ENCODE data around the gene SLC45A1. TPM values are rescaled to one million over a fixed set of nuclear protein-coding genes. Genes with fewer than 3 reads are reported as not detected.

Gene SLC45A1
- total and polyA plus RNA-seq, 2 experiments from 2014 or later, result 0.27 to 1.0 TPM

DNA sequence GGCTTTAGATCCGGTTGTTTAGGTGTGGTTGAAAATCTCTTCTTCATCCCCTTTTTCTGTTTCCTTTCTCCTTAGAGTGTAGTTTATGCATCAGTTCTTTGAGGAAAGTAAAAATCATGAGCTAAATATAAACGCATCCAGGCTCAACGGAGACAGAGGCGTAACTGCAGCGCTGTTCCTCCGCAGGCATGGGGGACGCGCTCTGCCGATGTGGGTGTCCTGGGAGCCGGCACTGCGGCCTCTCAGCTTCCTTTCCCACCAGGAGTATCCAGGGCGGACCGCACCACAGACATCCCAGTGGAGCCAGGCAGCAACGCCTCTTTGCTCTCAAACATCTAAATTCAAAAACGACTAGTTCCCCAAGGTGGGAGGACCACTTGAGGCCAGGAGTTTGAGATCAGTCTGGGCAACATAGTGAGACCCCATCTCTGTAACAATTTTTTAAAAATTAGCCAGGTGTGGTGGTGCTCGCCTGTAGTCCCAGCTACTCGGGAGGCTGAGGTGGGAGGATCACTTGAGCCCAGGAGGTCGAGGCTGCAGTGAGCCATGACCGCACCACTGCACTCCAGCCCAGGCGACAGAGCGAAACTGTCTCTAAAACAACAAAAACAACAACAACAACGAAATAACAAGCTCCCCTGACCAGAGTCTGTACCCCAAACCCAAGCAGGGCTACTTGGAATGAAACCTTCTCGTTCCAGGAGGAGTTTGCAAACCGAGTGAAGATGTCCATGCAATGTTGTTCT, 16.4 kb downstream of the SLC45A1 start:
- no peak for DNase-seq (ENCODE audit: low spot score)
- Histone ChIP-seq H4K20me1 (ENCODE audit: insufficient read depth, poor library complexity, severe bottlenecking) (no peaks in the 10 kb centered on the region), H3K4me3 (no peak overlapping the region), H3K9me2 (replicated peaks; ENCODE audit: insufficient read depth) (no peaks in the 10 kb centered on the region), H2AFZ (no peak overlapping the region), H3K27me3 (no peaks in the 10 kb centered on the region), H3K9me3 (ENCODE audit: low read depth) (no peaks in the 10 kb centered on the region), H3K36me3 (replicated peaks; ENCODE audit: insufficient read depth, low read depth) (no peaks in the 10 kb centered on the region), H3K4me1 (ENCODE audit: insufficient read depth) (no peaks in the 10 kb centered on the region), H3K27ac (no peak overlapping the region), H3K79me2 (no peaks in the 10 kb centered on the region), H3K4me2 (no peak overlapping the region)
- TF ChIP-seq EZH2phosphoT487 (IDR thresholded peaks at IDR 0.05; ENCODE audit: low read depth, severe bottlenecking, unreplicated experiment) (no peak), EZH2 (IDR thresholded peaks at IDR 0.05; ENCODE audit: borderline replicate concordance) (no peak)
- TF ChIP-seq, protein P1, sequence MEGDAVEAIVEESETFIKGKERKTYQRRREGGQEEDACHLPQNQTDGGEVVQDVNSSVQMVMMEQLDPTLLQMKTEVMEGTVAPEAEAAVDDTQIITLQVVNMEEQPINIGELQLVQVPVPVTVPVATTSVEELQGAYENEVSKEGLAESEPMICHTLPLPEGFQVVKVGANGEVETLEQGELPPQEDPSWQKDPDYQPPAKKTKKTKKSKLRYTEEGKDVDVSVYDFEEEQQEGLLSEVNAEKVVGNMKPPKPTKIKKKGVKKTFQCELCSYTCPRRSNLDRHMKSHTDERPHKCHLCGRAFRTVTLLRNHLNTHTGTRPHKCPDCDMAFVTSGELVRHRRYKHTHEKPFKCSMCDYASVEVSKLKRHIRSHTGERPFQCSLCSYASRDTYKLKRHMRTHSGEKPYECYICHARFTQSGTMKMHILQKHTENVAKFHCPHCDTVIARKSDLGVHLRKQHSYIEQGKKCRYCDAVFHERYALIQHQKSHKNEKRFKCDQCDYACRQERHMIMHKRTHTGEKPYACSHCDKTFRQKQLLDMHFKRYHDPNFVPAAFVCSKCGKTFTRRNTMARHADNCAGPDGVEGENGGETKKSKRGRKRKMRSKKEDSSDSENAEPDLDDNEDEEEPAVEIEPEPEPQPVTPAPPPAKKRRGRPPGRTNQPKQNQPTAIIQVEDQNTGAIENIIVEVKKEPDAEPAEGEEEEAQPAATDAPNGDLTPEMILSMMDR (IDR thresholded peaks at IDR 0.05; ENCODE audit: poor library complexity), result no peak
- 95% methylated on average over 24 of the region's 24 CpGs for WGBS (ENCODE audit: low lambda C conversion rate, missing lambda C conversion rate)

- Histone ChIP-seq H3K27me3 (no peaks in the 10 kb centered on the region), H2AFZ (no peak overlapping the region), H3K27ac (no peak overlapping the region), H3K36me3 (replicated peaks; ENCODE audit: insufficient read depth, low read depth) (no peaks in the 10 kb centered on the region), H3K9me2 (replicated peaks; ENCODE audit: insufficient read depth) (no peaks in the 10 kb centered on the region), H3K4me2 (no peak overlapping the region), H3K9me3 (ENCODE audit: low read depth) (no peaks in the 10 kb centered on the region), H3K4me1 (ENCODE audit: insufficient read depth) (no peaks in the 10 kb centered on the region), H3K4me3 (no peak overlapping the region), H4K20me1 (ENCODE audit: insufficient read depth, poor library complexity, severe bottlenecking) (no peaks in the 10 kb centered on the region), H3K79me2 (no peaks in the 10 kb centered on the region)
- WGBS (ENCODE audit: low lambda C conversion rate, missing lambda C conversion rate), result 95% methylated on average over 26 of the region's 27 CpGs
- DNase-seq (ENCODE audit: low spot score), result no peak
- no peak for TF ChIP-seq EZH2 (IDR thresholded peaks at IDR 0.05; ENCODE audit: borderline replicate concordance)
- TF ChIP-seq, protein P1 (IDR thresholded peaks at IDR 0.05; ENCODE audit: poor library complexity), result no peak
- no peak for TF ChIP-seq EZH2phosphoT487 (IDR thresholded peaks at IDR 0.05; ENCODE audit: low read depth, severe bottlenecking, unreplicated experiment)
Observed at GRCh38 chr1:8335246-8335645, 17.3 kb downstream of the SLC45A1 start.

GRCh38 chr1:8337776-8338525, 20.0 kb downstream of the SLC45A1 start:
- no peak overlapping the region for H3K27ac ChIP-seq
- no peaks in the 10 kb centered on the region for H3K9me2 ChIP-seq (replicated peaks; ENCODE audit: insufficient read depth)
- WGBS (ENCODE audit: low lambda C conversion rate, missing lambda C conversion rate), result 95% methylated on average over 24 of the region's 25 CpGs
- H3K4me1 ChIP-seq (ENCODE audit: insufficient read depth), result no peaks in the 10 kb centered on the region
- H2AFZ ChIP-seq, result no peak overlapping the region
- H4K20me1 ChIP-seq (ENCODE audit: insufficient read depth, poor library complexity, severe bottlenecking), result no peaks in the 10 kb centered on the region
- H3K9me3 ChIP-seq (ENCODE audit: low read depth), result no peaks in the 10 kb centered on the region
- H3K4me3 ChIP-seq, result no peak overlapping the region
- TF ChIP-seq, protein P1 (IDR thresholded peaks at IDR 0.05; ENCODE audit: poor library complexity), result no peak
- TF ChIP-seq EZH2 (IDR thresholded peaks at IDR 0.05; ENCODE audit: borderline replicate concordance), result no peak
- TF ChIP-seq EZH2phosphoT487 (IDR thresholded peaks at IDR 0.05; ENCODE audit: low read depth, severe bottlenecking, unreplicated experiment), result no peak
- no peak for DNase-seq (ENCODE audit: low spot score)
- H3K36me3 ChIP-seq (replicated peaks; ENCODE audit: insufficient read depth, low read depth), result no peaks in the 10 kb centered on the region
- no peak overlapping the region for H3K4me2 ChIP-seq
- no peaks in the 10 kb centered on the region for H3K79me2 ChIP-seq
- H3K27me3 ChIP-seq, result no peaks in the 10 kb centered on the region
